ENCODE data around the gene FGF3.

FGF3 gene

DNA sequence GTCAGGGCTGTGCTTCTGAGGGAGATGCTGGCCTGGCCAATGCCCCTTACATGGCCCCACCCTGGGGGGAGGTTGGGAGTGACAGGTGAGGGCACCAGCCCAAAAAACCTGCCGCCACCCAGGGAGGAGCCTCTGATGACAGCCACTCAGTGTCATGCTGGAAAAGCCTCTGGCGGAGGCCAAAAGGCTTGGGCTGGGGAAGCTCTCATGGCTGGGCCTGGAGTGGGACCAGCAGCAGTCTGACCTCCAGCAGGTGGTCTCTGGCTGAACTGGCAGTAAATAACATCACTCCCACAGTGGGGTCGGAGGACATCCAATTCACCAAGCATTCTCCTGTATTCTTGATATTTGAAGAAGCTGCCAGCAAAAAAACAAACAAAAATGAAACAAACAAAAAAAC is 20.1 kb downstream of the FGF3 start:
- TF ChIP-seq FOXP2 (optimal IDR thresholded peaks at IDR 0.05; ENCODE audit: borderline replicate concordance, extremely low read depth, extremely low read length, insufficient read depth) (no peak), POLR2AphosphoS5 (IDR thresholded peaks at IDR 0.05; ENCODE audit: low read depth, low read length) (no peak), SIN3A (IDR thresholded peaks at IDR 0.05; ENCODE audit: borderline replicate concordance, insufficient read depth, low read length) (no peak), TAF1 (IDR thresholded peaks at IDR 0.05; ENCODE audit: borderline replicate concordance, insufficient read depth, low read length) (no peak)
- TF ChIP-seq, protein P1, sequence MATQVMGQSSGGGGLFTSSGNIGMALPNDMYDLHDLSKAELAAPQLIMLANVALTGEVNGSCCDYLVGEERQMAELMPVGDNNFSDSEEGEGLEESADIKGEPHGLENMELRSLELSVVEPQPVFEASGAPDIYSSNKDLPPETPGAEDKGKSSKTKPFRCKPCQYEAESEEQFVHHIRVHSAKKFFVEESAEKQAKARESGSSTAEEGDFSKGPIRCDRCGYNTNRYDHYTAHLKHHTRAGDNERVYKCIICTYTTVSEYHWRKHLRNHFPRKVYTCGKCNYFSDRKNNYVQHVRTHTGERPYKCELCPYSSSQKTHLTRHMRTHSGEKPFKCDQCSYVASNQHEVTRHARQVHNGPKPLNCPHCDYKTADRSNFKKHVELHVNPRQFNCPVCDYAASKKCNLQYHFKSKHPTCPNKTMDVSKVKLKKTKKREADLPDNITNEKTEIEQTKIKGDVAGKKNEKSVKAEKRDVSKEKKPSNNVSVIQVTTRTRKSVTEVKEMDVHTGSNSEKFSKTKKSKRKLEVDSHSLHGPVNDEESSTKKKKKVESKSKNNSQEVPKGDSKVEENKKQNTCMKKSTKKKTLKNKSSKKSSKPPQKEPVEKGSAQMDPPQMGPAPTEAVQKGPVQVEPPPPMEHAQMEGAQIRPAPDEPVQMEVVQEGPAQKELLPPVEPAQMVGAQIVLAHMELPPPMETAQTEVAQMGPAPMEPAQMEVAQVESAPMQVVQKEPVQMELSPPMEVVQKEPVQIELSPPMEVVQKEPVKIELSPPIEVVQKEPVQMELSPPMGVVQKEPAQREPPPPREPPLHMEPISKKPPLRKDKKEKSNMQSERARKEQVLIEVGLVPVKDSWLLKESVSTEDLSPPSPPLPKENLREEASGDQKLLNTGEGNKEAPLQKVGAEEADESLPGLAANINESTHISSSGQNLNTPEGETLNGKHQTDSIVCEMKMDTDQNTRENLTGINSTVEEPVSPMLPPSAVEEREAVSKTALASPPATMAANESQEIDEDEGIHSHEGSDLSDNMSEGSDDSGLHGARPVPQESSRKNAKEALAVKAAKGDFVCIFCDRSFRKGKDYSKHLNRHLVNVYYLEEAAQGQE (IDR thresholded peaks at IDR 0.05; ENCODE audit: insufficient read depth in 1 of 2, low read depth in 2 of 2, low read length in 2 of 2): no peak

DNA sequence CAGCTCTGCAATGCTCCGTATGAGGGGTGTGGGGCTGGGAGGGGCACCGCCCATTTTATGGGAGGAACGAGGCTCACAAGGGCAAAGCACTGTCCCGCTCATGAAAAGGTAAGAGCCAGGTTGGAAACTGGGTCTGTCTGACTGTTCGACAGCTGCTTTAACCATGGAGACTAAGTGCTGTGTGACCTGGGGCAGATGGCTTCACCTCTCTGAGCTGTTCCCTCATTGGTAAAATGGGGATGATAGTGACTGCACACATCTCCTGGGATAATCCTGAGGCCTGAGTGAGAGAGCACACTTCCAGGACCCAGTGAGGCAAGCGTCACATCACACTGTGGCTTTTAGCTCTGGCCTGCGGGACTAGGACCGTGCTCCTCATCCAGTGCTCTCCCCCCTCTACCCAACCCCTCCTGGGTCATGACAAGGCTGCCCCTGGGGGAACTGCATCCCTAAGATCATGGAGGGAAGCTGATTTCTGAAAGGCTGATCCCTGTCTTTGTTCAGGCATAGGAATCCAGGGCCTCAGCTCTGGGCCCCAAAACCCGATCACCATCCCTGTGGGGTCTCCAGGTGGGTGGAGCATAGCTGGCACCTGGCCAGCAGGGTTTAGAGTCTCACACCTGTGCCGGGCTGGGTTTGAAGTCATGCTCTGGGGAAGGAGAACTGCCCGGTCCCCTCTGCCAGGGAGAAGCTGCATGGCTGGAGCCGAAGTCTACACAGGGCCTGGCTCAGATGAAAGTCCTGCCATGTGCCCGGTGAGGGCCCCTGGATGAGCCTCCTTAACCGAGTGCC is 21.3 kb downstream of the FGF3 start:
- no peak for TF ChIP-seq SIN3A (IDR thresholded peaks at IDR 0.05; ENCODE audit: borderline replicate concordance, insufficient read depth, low read length)
- TF ChIP-seq TAF1 (IDR thresholded peaks at IDR 0.05; ENCODE audit: borderline replicate concordance, insufficient read depth, low read length): no peak
- TF ChIP-seq POLR2AphosphoS5 (IDR thresholded peaks at IDR 0.05; ENCODE audit: low read depth, low read length): no peak
- TF ChIP-seq FOXP2 (optimal IDR thresholded peaks at IDR 0.05; ENCODE audit: borderline replicate concordance, extremely low read depth, extremely low read length, insufficient read depth): no peak
- TF ChIP-seq, protein P1 (IDR thresholded peaks at IDR 0.05; ENCODE audit: insufficient read depth in 1 of 2, low read depth in 2 of 2, low read length in 2 of 2): no peak

DNA sequence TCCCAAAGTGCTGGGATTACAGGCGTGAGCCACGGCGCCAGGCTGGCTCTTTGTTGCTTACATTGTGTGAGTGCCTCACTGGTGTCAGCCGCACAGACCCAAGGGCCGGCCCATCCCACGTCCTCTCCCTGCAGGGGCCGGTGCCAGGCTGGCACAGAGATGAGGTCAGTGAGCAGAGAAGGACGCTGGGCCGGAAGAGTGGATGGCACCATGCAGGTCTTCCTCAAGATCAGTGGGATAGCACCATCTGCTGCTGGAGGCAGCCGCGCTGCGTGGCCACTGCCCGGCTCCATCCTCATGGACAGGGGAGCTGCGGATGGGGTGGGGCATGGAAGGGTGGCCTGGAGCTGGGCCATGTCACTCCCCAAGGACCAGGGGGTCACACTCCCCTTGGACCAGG is 22.1 kb downstream of the FGF3 start:
- TF ChIP-seq TAF1 (IDR thresholded peaks at IDR 0.05; ENCODE audit: borderline replicate concordance, insufficient read depth, low read length) (no peak), SIN3A (IDR thresholded peaks at IDR 0.05; ENCODE audit: borderline replicate concordance, insufficient read depth, low read length) (no peak), POLR2AphosphoS5 (IDR thresholded peaks at IDR 0.05; ENCODE audit: low read depth, low read length) (no peak), FOXP2 (optimal IDR thresholded peaks at IDR 0.05; ENCODE audit: borderline replicate concordance, extremely low read depth, extremely low read length, insufficient read depth) (no peak)
- TF ChIP-seq, protein P1 (IDR thresholded peaks at IDR 0.05; ENCODE audit: insufficient read depth in 1 of 2, low read depth in 2 of 2, low read length in 2 of 2): no peak

DNA sequence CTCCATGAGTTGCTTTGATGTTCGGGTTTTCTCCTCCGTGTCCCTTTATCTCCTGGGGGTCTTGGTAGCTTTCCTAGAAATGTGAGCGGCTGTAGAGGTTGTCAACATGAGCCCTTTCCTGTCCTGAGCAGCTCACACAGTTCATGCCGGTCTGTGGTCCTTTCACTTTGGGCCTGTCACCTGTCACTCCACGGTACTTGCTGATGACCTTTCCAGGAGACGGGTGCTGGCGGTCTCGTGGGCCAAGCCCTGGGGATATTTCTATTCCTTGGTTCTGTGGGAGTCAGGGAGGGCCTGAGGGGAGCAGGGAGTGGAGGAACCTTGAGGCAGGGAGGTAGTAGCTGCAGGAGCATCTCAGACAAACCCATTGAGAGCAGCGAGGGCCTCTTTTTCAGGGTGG is 23.2 kb downstream of the FGF3 start:
- TF ChIP-seq POLR2AphosphoS5 (IDR thresholded peaks at IDR 0.05; ENCODE audit: low read depth, low read length) (no peak), TAF1 (IDR thresholded peaks at IDR 0.05; ENCODE audit: borderline replicate concordance, insufficient read depth, low read length) (no peak), SIN3A (IDR thresholded peaks at IDR 0.05; ENCODE audit: borderline replicate concordance, insufficient read depth, low read length) (no peak), FOXP2 (optimal IDR thresholded peaks at IDR 0.05; ENCODE audit: borderline replicate concordance, extremely low read depth, extremely low read length, insufficient read depth) (no peak)
- TF ChIP-seq, protein P1 (IDR thresholded peaks at IDR 0.05; ENCODE audit: insufficient read depth in 1 of 2, low read depth in 2 of 2, low read length in 2 of 2): no peak

Data from PFSK-1 (cell line).